GM10248 (cell line): Measurements from ENCODE around the gene NUAK2.

Source experiments
- CTCF ChIA-PET: fragments of 300-600 bp; sonication (Branson Sonifier 250); formaldehyde crosslinking; extraction: SDS; loops from one replicate; lab custom pipeline; 2021; ENCODE audit warnings: antibody characterized with exemption; lab: Yijun Ruan, JAX
- POLR2A ChIA-PET: fragments of 350-650 bp; sonication (Branson Sonifier 250); formaldehyde crosslinking; extraction: SDS; loops from one replicate; lab custom pipeline; 2020; ENCODE audit warnings: antibody characterized with exemption; lab: Yijun Ruan, JAX
- DNase-seq: peaks from one replicate; pipeline ENCODE4 v3.0.0; 2012; ENCODE audit errors: extremely low spot score
- CTCF ChIP-seq: IDR thresholded peaks from 2 replicates; pipeline ENCODE4 v1.5.1; 2012; ENCODE audit warnings: mild to moderate bottlenecking, low read depth; ENCODE audit errors: extremely low read depth, missing control alignments, control extremely low read depth

Gene NUAK2

GRCh38 chr1:205346956-205347574 lies 25.5 kb upstream of the NUAK2 start:
- CTCF ChIA-PET, result interaction anchor here (0.9 to 2.1 kb wide), 2 partner anchors 10 to 22 kb away, joined by 4 to 10 read pairs; no protein-coding TSS in a partner anchor
- POLR2A ChIA-PET, result no interaction called here
- TF ChIP-seq CTCF, result no peak
- DNase-seq, result no peak

- POLR2A ChIA-PET, result no interaction called here
These were observed 24.2 kb upstream of the NUAK2 start for GRCh38 chr1:205345761-205346160.

GRCh38 chr1:205344066-205344928 lies 22.8 kb upstream of the NUAK2 start:
- TF ChIP-seq CTCF, result no peak
- ChIA-PET CTCF (interaction anchor here (1.0 to 2.1 kb wide), 2 partner anchors 10 to 71 kb away, joined by 3 to 11 read pairs; no protein-coding TSS in a partner anchor), POLR2A (no interaction called here)
- no peak for DNase-seq

More at GRCh38 chr1:205345761-205346160, 24.2 kb upstream of the NUAK2 start:
- CTCF ChIA-PET, result interaction anchor here (1.0 to 2.1 kb wide), 3 partner anchors 9 to 20 kb away, joined by 5 to 11 read pairs (median 10); no protein-coding TSS in a partner anchor
- no peak for TF ChIP-seq CTCF
- no peak for DNase-seq

GRCh38 chr1:205343431-205344065 lies 22.0 kb upstream of the NUAK2 start:
- ChIA-PET CTCF (no interaction called here), POLR2A (no interaction called here)
- peak; percentile 6 for TF ChIP-seq CTCF
- DNase-seq, result no peak

GRCh38 chr1:205342986-205343385 lies 21.4 kb upstream of the NUAK2 start:
- CTCF ChIA-PET, result interaction anchor here (0.7 to 1.0 kb wide), 2 partner anchors 11 to 181 kb away, joined by 3 to 6 read pairs; no protein-coding TSS in a partner anchor
- no peak for TF ChIP-seq CTCF
- no peak for DNase-seq
- POLR2A ChIA-PET, result no interaction called here

GRCh38 chr1:205340676-205341075 lies 19.1 kb upstream of the NUAK2 start:
- CTCF ChIA-PET, result interaction anchor here (0.5 to 41.3 kb wide), 4 partner anchors 13 to 184 kb away, joined by 3 to 1591 read pairs (median 4); no protein-coding TSS in a partner anchor
- no peak for TF ChIP-seq CTCF
- POLR2A ChIA-PET, result no interaction called here
- DNase-seq, result no peak
